Measurements from ENCODE around the gene WDR37. TPM values are rescaled to one million over a fixed set of nuclear protein-coding genes. Genes with fewer than 3 reads are reported as not detected.

WDR37 gene
- total RNA-seq, 4 donors from 2014 or later = 9.4 to 18.9 (median 11.9) TPM

GRCh38 chr10:1169186-1169885 lies 113.2 kb downstream of the WDR37 start:
- intact Hi-C loops (cut with DNase I; ENCODE audit: low total_unique reads) = no loop called here
- WGBS, 2 donors = 73 to 77% methylated on average over 23 of the region's 23 CpGs
- DNase-seq (ENCODE audit: low spot score in 2 of 2) = no peak
- TF ChIP-seq POLR2A (IDR thresholded peaks at IDR 0.05) (no peak), CTCF (IDR thresholded peaks at IDR 0.05) (no peak)
- no peak overlapping the region for H3K4me3 ChIP-seq (ENCODE audit: low read depth, poor library complexity, severe bottlenecking)

- intact Hi-C loops (cut with DNase I; ENCODE audit: low total_unique reads) = no loop called here
- 61% methylated on average over 21 to 22 of the region's 22 CpGs for WGBS, 2 donors
- no peak for DNase-seq (ENCODE audit: low spot score in 2 of 2)
- TF ChIP-seq CTCF (IDR thresholded peaks at IDR 0.05) = no peak
- TF ChIP-seq POLR2A (IDR thresholded peaks at IDR 0.05) = no peak
- no peak overlapping the region for H3K4me3 ChIP-seq (ENCODE audit: low read depth, poor library complexity, severe bottlenecking)
Observed at GRCh38 chr10:1169981-1170866, 114.0 kb downstream of the WDR37 start.

- no peak overlapping the region for H3K4me3 ChIP-seq (ENCODE audit: low read depth, poor library complexity, severe bottlenecking)
- TF ChIP-seq POLR2A (IDR thresholded peaks at IDR 0.05) (no peak), CTCF (IDR thresholded peaks at IDR 0.05) (no peak)
- DNase-seq (ENCODE audit: low spot score in 2 of 2) = no peak
- 86 to 92% methylated on average over 13 of the region's 13 CpGs for WGBS, 2 donors
- intact Hi-C loops (cut with DNase I; ENCODE audit: low total_unique reads) = no loop called here
Observed at GRCh38 chr10:1170867-1171180, 114.6 kb downstream of the WDR37 start.

- TF ChIP-seq POLR2A (IDR thresholded peaks at IDR 0.05) = no peak
- TF ChIP-seq CTCF (IDR thresholded peaks at IDR 0.05) = no peak
- intact Hi-C loops (cut with DNase I; ENCODE audit: low total_unique reads) = no loop called here
- WGBS, 2 donors = 86% methylated on average over 4 of the region's 4 CpGs
- no peak for DNase-seq (ENCODE audit: low spot score in 2 of 2)
- no peak overlapping the region for H3K4me3 ChIP-seq (ENCODE audit: low read depth, poor library complexity, severe bottlenecking)
Observed at GRCh38 chr10:1171182-1171581, 115.0 kb downstream of the WDR37 start.

GRCh38 chr10:1171586-1171985 lies 115.4 kb downstream of the WDR37 start:
- DNase-seq (ENCODE audit: low spot score in 2 of 2) = no peak
- intact Hi-C loops (cut with DNase I; ENCODE audit: low total_unique reads) = no loop called here
- TF ChIP-seq CTCF (IDR thresholded peaks at IDR 0.05) (no peak), POLR2A (IDR thresholded peaks at IDR 0.05) (no peak)
- H3K4me3 ChIP-seq (ENCODE audit: low read depth, poor library complexity, severe bottlenecking) = no peak overlapping the region
- WGBS, 2 donors = 85 to 89% methylated on average over 9 of the region's 9 CpGs

Data from lower leg skin (tissue), 4 donors.